22Rv1 (cell line): ENCODE data around the gene RFPL1.

ENCODE experiments used
- H3K27ac ChIP-seq: fragments of 450-650 bp; 2 replicates; pipeline ENCODE4 v1.5.1; 2017
- ZFX ChIP-seq: fragments of 450-650 bp; IDR thresholded peaks from 2 replicates; pipeline ENCODE4 v1.6.1; 2017; ENCODE audit warnings: antibody characterized with exemption, borderline replicate concordance
- TF ChIP-seq, protein P1 (sequence below): fragments of 450-650 bp; IDR thresholded peaks from 2 replicates; pipeline ENCODE4 v1.5.1; 2017; ENCODE audit warnings: mild to moderate bottlenecking

Gene RFPL1

DNA sequence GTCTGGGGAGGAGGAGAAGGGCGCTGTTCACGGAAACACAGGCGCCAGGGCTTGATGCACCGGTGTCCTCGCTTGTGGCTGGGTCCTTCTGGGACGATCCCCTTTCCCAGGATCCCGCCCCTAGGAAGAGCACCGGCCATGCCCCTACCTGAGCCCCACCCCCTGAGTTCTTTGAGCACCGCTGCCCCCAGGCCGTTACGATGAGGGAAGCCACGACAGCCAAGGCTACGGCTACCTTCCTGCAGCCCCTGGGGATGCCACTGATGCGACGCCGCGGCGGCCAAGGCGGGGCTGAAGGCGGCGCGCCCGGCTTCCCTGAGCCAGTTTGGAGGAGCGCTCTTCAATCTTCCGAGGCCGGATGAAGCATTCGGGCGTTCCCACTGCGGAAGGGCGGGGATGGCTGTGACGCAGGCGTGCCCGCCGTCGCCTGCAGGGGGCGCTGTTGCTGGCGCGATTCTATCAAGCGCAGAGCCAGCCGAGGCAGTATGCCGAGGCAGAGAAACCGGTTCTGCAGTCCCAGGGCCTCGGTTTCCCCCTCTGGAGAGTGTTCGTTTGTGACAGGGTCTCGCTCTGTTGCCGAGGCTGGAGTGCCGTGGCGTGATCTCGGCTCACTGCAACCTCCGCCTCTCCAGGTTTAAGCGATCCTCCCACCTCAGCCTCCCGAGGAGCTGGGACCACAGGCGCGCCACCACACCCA is 31.9 kb downstream of the RFPL1 start:
- TF ChIP-seq, protein P1, sequence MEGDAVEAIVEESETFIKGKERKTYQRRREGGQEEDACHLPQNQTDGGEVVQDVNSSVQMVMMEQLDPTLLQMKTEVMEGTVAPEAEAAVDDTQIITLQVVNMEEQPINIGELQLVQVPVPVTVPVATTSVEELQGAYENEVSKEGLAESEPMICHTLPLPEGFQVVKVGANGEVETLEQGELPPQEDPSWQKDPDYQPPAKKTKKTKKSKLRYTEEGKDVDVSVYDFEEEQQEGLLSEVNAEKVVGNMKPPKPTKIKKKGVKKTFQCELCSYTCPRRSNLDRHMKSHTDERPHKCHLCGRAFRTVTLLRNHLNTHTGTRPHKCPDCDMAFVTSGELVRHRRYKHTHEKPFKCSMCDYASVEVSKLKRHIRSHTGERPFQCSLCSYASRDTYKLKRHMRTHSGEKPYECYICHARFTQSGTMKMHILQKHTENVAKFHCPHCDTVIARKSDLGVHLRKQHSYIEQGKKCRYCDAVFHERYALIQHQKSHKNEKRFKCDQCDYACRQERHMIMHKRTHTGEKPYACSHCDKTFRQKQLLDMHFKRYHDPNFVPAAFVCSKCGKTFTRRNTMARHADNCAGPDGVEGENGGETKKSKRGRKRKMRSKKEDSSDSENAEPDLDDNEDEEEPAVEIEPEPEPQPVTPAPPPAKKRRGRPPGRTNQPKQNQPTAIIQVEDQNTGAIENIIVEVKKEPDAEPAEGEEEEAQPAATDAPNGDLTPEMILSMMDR = peak; percentile 98
- no peak for TF ChIP-seq ZFX
- no peak overlapping the region for H3K27ac ChIP-seq

DNA sequence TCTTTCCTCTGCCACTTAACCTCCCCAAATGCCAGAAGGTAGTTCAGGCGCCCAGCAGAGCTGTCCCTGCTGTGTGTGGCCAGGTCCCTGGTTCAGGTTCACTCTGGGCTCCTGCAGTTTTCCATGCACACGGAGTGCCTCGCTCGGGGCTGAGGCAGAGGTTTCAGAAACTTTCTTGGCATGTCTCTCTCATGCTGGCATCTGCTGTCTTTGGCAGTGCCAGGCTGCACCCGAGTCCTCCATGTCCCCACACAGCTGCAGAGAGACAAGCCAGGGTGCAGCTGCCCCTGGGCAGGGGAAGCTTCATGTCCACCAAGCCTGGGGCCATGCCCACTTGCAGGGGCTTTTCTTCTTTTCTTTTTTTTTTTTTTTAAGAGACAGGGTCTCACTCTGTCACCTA is 34.6 kb downstream of the RFPL1 start:
- H3K27ac ChIP-seq = no peak overlapping the region
- TF ChIP-seq, protein P1 = no peak
- no peak for TF ChIP-seq ZFX

DNA sequence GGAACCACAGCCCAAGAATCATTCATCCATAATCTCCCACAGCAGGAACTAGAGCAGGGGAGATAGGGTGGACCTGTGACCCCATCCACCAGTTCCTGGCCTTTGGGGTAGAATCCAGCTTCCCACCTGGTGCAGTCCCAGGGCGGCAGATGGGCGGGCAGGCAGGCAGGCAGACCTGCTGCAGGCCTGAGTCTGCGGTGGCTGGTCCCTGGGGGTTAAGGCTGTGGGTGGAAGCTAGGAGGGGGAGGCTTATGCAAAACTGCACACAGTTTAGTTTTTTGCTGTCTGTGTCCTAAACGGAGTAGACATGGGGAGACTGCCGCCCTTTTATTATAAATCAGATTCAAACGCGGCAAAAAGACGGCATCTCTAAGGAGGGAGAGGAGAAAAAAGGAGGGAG is 37.2 kb downstream of the RFPL1 start:
- TF ChIP-seq, protein P1 = no peak
- TF ChIP-seq ZFX = no peak
- H3K27ac ChIP-seq = no peak overlapping the region

DNA sequence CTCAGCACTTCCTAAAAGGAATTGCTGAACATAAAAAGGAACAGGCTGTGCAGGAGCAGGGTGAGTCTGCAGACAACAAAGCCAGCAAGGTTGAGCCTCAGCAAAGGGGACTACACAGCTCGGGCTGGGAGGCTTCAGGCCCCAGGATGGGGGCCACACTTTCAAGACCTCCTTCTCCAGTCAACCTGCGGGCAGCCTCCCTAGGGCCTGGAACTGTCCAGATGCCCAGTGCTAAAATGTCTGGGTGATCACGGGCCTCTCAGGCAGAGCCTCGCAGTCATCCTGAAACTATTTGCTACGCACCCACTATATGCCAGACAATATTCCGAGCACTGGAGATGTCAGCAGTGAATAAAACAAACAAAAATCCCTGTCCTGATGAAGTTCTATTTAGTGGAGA is 37.7 kb downstream of the RFPL1 start:
- H3K27ac ChIP-seq = no peak overlapping the region
- no peak for TF ChIP-seq ZFX
- TF ChIP-seq, protein P1 = no peak

DNA sequence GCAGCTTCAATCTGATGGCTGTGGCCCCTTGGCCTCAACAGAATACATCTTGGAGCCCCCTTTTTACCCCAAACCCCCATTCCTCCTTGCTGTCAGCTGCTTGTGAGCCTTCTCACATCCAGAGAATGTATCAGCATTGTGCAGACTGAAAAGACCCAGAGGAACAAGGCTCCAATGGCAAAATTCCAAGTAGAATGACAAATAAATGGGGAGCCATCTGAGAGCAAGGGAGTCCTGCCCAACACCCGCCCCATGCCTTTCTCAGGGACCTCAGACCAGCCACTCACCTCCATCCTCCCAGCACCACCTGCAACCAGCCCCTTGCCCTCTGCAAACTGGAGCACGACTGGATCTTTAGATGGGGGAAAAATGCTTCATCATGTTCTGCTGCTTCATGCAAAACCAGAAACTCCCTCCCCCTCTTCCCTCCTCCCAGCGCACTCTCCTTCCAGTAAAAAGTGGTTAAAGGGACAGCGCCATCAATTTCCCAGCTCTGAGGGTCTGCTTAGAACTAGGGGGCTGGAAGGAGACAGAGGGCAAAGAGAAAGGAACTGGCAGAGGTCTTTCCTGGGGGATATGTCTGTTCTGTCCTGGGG is 39.4 kb downstream of the RFPL1 start:
- peak overlapping the region; percentile 65 for H3K27ac ChIP-seq
- no peak for TF ChIP-seq ZFX
- TF ChIP-seq, protein P1 = no peak

DNA sequence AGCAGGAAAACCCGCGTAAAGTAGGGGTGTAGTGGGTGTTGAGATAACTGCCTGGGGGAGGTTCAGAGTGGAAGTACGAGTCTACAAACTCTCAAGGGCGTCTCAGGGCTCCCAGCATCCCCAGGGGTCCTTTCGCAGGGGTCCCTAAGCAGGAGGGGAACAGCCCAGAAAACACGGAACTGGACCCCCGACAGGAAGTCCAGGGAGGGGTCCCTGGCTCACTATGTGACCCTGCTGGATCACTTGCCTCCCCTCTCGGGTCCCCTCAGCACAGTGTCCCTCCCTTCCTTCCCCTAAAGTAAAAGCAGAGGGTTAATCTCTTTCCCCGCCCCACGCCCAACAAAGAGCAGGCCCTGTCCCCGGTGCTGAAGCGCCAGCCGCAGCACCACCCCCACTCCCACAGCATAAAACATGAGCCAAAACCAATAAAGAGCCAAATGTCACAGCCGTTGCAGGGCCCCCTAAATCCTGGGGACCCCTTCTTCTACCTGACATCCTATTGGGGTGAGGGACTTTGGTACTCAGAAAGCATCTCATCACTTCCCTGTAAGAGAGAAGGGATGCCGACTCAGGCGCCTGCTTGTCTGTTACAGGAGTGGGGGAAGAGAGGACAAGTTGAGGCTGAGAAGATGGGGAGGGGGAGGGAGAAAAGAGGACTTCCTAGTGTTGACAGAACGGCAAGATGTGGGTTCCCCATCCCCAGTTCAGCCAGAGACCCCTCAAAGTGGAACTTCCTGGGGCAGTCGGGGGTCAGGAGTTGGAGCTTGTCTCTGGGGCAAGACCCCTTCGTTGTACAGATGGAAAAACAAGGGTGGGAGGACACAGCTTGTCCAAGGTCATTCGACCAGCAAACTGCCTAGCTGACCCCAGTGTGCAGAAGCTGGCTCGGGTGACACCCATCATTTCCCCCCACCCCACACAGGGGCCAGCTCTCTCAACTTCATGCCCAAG is 40.2 kb downstream of the RFPL1 start:
- H3K27ac ChIP-seq = peak overlapping the region; percentile 65
- TF ChIP-seq, protein P1 = no peak
- TF ChIP-seq ZFX = no peak
